Upper lobe of left lung (tissue), 4 donors: ENCODE data around the gene ANKS1B.

Experiments used
- EP300 ChIP-seq, 4 donors: sonication (generic); formaldehyde crosslinking; IDR thresholded peaks; one replicate each; pipeline ENCODE4 v1.5.1; 2017; ENCODE audit warnings: antibody characterized with exemption in 4 of 4, control low read depth in 2 of 4
- TF ChIP-seq, protein P1 (sequence below), 6 experiments: fragments of 450-650 bp in 4 of 6; fragments of 200-600 bp in 2 of 6; sonication (generic) in 2 of 6; IDR thresholded peaks; one replicate each; pipeline ENCODE4 v1.5.1; 2016 to 2019; ENCODE audit warnings: antibody characterized with exemption in 6 of 6

- TF ChIP-seq, protein P1, sequence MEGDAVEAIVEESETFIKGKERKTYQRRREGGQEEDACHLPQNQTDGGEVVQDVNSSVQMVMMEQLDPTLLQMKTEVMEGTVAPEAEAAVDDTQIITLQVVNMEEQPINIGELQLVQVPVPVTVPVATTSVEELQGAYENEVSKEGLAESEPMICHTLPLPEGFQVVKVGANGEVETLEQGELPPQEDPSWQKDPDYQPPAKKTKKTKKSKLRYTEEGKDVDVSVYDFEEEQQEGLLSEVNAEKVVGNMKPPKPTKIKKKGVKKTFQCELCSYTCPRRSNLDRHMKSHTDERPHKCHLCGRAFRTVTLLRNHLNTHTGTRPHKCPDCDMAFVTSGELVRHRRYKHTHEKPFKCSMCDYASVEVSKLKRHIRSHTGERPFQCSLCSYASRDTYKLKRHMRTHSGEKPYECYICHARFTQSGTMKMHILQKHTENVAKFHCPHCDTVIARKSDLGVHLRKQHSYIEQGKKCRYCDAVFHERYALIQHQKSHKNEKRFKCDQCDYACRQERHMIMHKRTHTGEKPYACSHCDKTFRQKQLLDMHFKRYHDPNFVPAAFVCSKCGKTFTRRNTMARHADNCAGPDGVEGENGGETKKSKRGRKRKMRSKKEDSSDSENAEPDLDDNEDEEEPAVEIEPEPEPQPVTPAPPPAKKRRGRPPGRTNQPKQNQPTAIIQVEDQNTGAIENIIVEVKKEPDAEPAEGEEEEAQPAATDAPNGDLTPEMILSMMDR (IDR thresholded peaks at IDR 0.05), result no peak
- TF ChIP-seq EP300 (IDR thresholded peaks at IDR 0.05), result no peak
Measured at GRCh38 chr12:99201906-99202645, 782.7 kb downstream of the ANKS1B start.
